Natural killer cell (primary cell): Measurements from ENCODE around the gene KSR2. TPM values are rescaled to one million over a fixed set of nuclear protein-coding genes. Genes with fewer than 3 reads are reported as not detected.
"Not testable (repeated sequence)": the region's sequence is repeated elsewhere in the genome, so short reads cannot be mapped to it uniquely, and the experiment has no call there.

Experiments used
- ATAC-seq, 3 donors: fragments of 150-1000 bp in 2 of 3; fragments of 200-7000 bp in 1 of 3; cut with Tn5 transposase; 1 replicate in 1 of 3; 2 replicates in 2 of 3; pipeline ENCODE4 v1.10.0; 2021; ENCODE audit warnings: mild to moderate bottlenecking in 2 of 3, moderate library complexity in 2 of 3
- DNase-seq, 2 donors: peaks; one replicate each; pipeline versions ENCODE4 v3.0.0 to v3.0.0-alpha.2; 2013 to 2021; ENCODE audit warnings: mixed read lengths in 1 of 2
- H3K27ac ChIP-seq: one replicate; pipeline ENCODE4 v1.5.1; 2013; ENCODE audit warnings: mild to moderate bottlenecking, low read length
- H3K27me3 ChIP-seq: one replicate; pipeline ENCODE4 v1.6.1; 2013; ENCODE audit warnings: low read length; ENCODE audit not compliant: control insufficient read depth, insufficient read depth
- H3K36me3 ChIP-seq: one replicate; pipeline ENCODE4 v1.6.1; 2013; ENCODE audit warnings: low read length; ENCODE audit not compliant: control insufficient read depth, insufficient read depth
- H3K4me1 ChIP-seq: one replicate; pipeline ENCODE4 v1.6.1; 2013; ENCODE audit warnings: low read length; ENCODE audit not compliant: control insufficient read depth, insufficient read depth
- H3K4me3 ChIP-seq: one replicate; pipeline ENCODE4 v1.5.1; 2013; ENCODE audit warnings: low read length
- H3K9me3 ChIP-seq: one replicate; pipeline ENCODE4 v1.6.1; 2013; ENCODE audit warnings: low read length; ENCODE audit not compliant: control insufficient read depth, insufficient read depth
- H3K27ac Mint-ChIP-seq, 2 donors: one replicate each; pipeline ENCODE4 v1.8.0; 2022; ENCODE audit warnings: mild to moderate bottlenecking in 2 of 2, mixed read lengths in 2 of 2, moderate library complexity in 1 of 2
- H3K27me3 Mint-ChIP-seq, 2 donors: one replicate each; pipeline ENCODE4 v1.8.0; 2022; ENCODE audit warnings: low read depth in 2 of 2, mixed read lengths in 2 of 2
- H3K36me3 Mint-ChIP-seq: one replicate; pipeline ENCODE4 v1.8.0; 2022; ENCODE audit warnings: mixed read lengths
- H3K4me1 Mint-ChIP-seq, 2 donors: one replicate each; pipeline ENCODE4 v1.8.0; 2022; ENCODE audit warnings: mixed read lengths in 2 of 2
- H3K4me3 Mint-ChIP-seq: one replicate; pipeline ENCODE4 v1.8.0; 2022; ENCODE audit warnings: mild to moderate bottlenecking, moderate library complexity, mixed read lengths
- H3K9me3 Mint-ChIP-seq, 2 donors: one replicate each; pipeline ENCODE4 v1.8.0; 2022; ENCODE audit warnings: mixed read lengths in 2 of 2
- WGBS: methylation state at CpG from one replicate; pipeline ENCODE4 v1.1.7; 2013; ENCODE audit warnings: missing lambda C conversion rate; ENCODE audit not compliant: insufficient coverage; 5-methylcytosine and 5-hydroxymethylcytosine counted together
- intact Hi-C: fragments of 100-400 bp; cut with micrococcal nuclease; formaldehyde crosslinking; loops from one replicate; pipeline ENCODE4 v1.14.2; 2022
- total RNA-seq, 4 donors: library from RNA; stranded (reverse); fragments of 120-200 nt in 1 of 4; gene quantifications; one replicate each; pipeline versions ENCODE4 v1.2.3 to v1.2.4, GENCODE V29; 2013 to 2022
- TF ChIP-seq, protein P1 (sequence below): fragments of 200-600 bp; IDR thresholded peaks from one replicate; pipeline ENCODE4 v1.8.0; 2022; ENCODE audit warnings: antibody characterized with exemption

The KSR2 gene
- total RNA-seq, 3 donors from 2014 or later (not counting 1 experiment from before 2014, with no cell fraction given), result not detected

DNA sequence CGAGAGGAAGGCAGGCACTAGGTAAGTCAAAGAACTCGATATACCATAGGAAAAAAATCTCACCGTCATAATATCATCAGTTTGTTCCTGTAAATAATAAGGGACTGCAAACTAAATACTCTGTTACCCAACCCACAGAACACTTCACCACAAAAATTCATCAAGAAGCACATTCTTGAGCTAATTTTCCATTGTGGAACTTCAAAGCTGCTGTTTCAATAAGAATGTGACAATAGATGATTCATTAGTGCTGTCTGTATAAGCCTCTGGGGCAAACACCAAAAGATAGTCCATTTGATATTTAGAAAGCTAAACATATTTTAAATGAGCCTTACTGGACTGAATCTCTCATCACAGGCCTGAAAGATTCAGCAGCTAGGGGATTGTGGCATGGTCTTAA, 219.4 kb downstream of the KSR2 start:
- Mint-ChIP-seq H3K9me3 (peaks cover 2 to 4% of the 10 kb centered on the region in 2 donors), H3K4me3 (no peak overlapping the region), H3K27me3 (peaks cover 0 to 11% of the 10 kb centered on the region in 2 donors), H3K27ac (no peak overlapping the region), H3K36me3 (no peaks in the 10 kb centered on the region), H3K4me1 (no peaks in the 10 kb centered on the region)
- WGBS, result 80% methylated on average over 3 of the region's 3 CpGs
- intact Hi-C loops, result no loop called here
- TF ChIP-seq, protein P1, sequence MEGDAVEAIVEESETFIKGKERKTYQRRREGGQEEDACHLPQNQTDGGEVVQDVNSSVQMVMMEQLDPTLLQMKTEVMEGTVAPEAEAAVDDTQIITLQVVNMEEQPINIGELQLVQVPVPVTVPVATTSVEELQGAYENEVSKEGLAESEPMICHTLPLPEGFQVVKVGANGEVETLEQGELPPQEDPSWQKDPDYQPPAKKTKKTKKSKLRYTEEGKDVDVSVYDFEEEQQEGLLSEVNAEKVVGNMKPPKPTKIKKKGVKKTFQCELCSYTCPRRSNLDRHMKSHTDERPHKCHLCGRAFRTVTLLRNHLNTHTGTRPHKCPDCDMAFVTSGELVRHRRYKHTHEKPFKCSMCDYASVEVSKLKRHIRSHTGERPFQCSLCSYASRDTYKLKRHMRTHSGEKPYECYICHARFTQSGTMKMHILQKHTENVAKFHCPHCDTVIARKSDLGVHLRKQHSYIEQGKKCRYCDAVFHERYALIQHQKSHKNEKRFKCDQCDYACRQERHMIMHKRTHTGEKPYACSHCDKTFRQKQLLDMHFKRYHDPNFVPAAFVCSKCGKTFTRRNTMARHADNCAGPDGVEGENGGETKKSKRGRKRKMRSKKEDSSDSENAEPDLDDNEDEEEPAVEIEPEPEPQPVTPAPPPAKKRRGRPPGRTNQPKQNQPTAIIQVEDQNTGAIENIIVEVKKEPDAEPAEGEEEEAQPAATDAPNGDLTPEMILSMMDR, result no peak
- H3K4me1 ChIP-seq, result no peaks in the 10 kb centered on the region
- no peaks in the 10 kb centered on the region for H3K9me3 ChIP-seq
- no peak overlapping the region for H3K4me3 ChIP-seq
- ATAC-seq (no peak), DNase-seq (no peak)
- no peaks in the 10 kb centered on the region for H3K27me3 ChIP-seq
- no peaks in the 10 kb centered on the region for H3K36me3 ChIP-seq
- no peak overlapping the region for H3K27ac ChIP-seq

DNA sequence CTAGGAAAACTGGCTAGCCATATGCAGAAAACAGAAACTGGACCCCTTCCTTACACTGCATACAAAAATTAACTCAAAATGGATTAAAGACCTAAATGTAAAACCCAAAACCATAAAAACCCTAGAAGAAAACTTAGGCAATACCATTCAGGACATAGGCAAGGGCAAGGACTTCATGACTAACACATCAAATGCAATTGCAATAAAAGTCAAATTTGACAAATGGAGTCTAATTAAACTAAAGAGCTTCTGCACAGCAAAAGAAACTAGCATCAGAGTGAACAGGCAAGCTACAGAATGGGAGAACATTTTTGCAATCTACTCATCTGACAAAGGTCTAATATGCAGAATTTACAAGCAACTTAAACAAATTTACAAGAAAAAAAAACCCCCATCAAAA, 222.4 kb downstream of the KSR2 start:
- H3K36me3 Mint-ChIP-seq, H3K4me1 Mint-ChIP-seq, H3K27ac ChIP-seq, H3K27ac Mint-ChIP-seq, intact Hi-C loops, ATAC-seq, H3K9me3 Mint-ChIP-seq, H3K4me1 ChIP-seq, DNase-seq, H3K9me3 ChIP-seq, H3K27me3 Mint-ChIP-seq, H3K4me3 Mint-ChIP-seq, H3K27me3 ChIP-seq, H3K4me3 ChIP-seq, H3K36me3 ChIP-seq: not testable (repeated sequence)

DNA sequence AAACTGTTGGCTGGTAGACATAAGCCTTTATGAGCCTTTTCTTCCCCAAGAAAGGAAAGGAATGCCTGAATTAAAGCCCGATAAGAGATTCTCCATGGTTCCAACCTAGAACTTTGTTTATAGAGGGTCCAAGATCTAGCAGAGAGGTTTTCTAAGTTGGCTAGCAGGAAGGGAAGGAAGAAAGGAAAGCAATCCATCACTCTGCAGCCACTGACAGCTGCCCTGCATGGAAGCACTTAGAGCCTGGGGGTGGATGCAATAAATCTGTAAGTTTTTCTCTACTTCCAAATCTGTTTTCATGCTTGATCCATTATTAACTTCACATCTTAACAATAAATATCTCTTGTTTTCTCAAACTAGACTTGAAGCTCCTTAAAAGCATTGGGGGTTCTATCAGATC, 224.4 kb downstream of the KSR2 start:
- Histone ChIP-seq H3K4me1 (no peaks in the 10 kb centered on the region), H3K36me3 (no peaks in the 10 kb centered on the region), H3K27me3 (no peaks in the 10 kb centered on the region), H3K9me3 (no peaks in the 10 kb centered on the region), H3K4me3 (no peak overlapping the region), H3K27ac (no peak overlapping the region)
- 0% methylated on average over 1 of the region's 1 CpG for WGBS
- Mint-ChIP-seq H3K4me1 (no peaks in the 10 kb centered on the region), H3K27ac (no peak overlapping the region), H3K4me3 (no peak overlapping the region), H3K27me3 (peaks cover 0 to 3% of the 10 kb centered on the region in 2 donors), H3K9me3 (peaks cover 0 to 2% of the 10 kb centered on the region in 2 donors), H3K36me3 (no peaks in the 10 kb centered on the region)
- TF ChIP-seq, protein P1, result no peak
- no peak for ATAC-seq
- intact Hi-C loops, result no loop called here
- DNase-seq, result no peak

DNA sequence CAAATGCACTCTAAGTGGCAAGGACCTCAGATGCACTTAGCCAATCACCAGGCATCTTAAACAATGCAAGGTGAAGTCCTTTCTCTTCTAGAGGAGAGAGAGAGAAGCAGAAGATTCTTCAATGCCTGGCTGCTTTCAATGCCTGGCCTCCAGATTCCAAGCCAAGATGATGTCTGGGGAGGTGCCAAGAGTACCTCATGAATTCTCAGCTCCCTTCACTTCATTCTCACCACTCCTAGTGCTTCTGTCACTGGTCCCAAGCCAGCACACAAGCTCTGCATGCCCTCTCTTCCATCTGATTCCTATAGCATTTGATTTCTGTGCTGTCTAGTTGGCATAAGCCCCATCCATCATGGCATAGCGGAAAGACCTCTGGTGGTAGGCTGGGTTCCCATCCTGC, 225.0 kb downstream of the KSR2 start:
- intact Hi-C loops, result no loop called here
- Histone ChIP-seq H3K9me3 (no peaks in the 10 kb centered on the region), H3K36me3 (no peaks in the 10 kb centered on the region), H3K27ac (no peak overlapping the region), H3K4me3 (no peak overlapping the region), H3K27me3 (no peaks in the 10 kb centered on the region), H3K4me1 (no peaks in the 10 kb centered on the region)
- H3K4me3 Mint-ChIP-seq, result no peak overlapping the region
- no peak for ATAC-seq
- WGBS, result 96% methylated on average over 1 of the region's 1 CpG
- DNase-seq, result no peak
- peaks cover 0 to 3% of the 10 kb centered on the region in 2 donors for H3K27me3 Mint-ChIP-seq
- H3K27ac Mint-ChIP-seq, result no peak overlapping the region
- H3K36me3 Mint-ChIP-seq, result no peaks in the 10 kb centered on the region
- TF ChIP-seq, protein P1, result no peak
- H3K4me1 Mint-ChIP-seq, result no peaks in the 10 kb centered on the region
- peaks cover 0 to 2% of the 10 kb centered on the region in 2 donors for H3K9me3 Mint-ChIP-seq
